Measurements from ENCODE around the gene ARHGAP24. TPM values are rescaled to one million over a fixed set of nuclear protein-coding genes. Genes with fewer than 3 reads are reported as not detected.

ARHGAP24 gene
- total and polyA plus RNA-seq, 2 donors (not counting 1 experiment from before 2014, with no cell fraction given) = 15.9 to 40.5 TPM

DNA sequence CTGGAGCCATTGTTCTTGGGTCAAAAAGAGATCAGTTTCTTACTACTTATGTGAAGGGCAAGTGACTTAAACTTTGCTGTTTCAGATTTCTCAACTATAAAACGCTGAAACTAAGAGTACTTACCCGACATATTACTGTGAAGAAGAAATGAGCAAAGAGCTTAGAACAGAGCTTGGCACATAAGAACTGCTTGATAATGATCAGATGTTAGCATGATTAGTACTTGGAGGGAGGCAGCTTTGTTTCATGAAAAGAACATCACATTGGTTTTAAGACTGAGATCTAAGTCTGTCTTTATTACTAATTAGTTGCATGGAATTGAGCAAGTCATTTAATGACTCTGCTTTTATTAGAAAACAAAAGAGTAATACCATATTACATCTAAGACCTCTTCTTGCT lies 169.1 kb downstream of the ARHGAP24 start:
- no peak for DNase-seq (ENCODE audit: low read depth in 2 of 2)
- H3K4me3 ChIP-seq (replicated peaks in 1 of 4; ENCODE audit: control extremely low read depth in 1 of 4, insufficient read depth in 1 of 4, low read depth in 3 of 4, low read length in 4 of 4) = no peak overlapping the region
- H3K36me3 ChIP-seq (ENCODE audit: control insufficient read depth, insufficient read depth, low read length) = no peaks in the 10 kb centered on the region
- H3K4me1 ChIP-seq (ENCODE audit: control insufficient read depth, extremely low read depth, insufficient read depth, low read length) = no peaks in the 10 kb centered on the region
- no peaks in the 10 kb centered on the region for H3K9me3 ChIP-seq (ENCODE audit: control insufficient read depth, insufficient read depth, low read depth, low read length)
- no peak overlapping the region for H3K27ac ChIP-seq (ENCODE audit: insufficient read depth, low read length)
- TF ChIP-seq, protein P1, sequence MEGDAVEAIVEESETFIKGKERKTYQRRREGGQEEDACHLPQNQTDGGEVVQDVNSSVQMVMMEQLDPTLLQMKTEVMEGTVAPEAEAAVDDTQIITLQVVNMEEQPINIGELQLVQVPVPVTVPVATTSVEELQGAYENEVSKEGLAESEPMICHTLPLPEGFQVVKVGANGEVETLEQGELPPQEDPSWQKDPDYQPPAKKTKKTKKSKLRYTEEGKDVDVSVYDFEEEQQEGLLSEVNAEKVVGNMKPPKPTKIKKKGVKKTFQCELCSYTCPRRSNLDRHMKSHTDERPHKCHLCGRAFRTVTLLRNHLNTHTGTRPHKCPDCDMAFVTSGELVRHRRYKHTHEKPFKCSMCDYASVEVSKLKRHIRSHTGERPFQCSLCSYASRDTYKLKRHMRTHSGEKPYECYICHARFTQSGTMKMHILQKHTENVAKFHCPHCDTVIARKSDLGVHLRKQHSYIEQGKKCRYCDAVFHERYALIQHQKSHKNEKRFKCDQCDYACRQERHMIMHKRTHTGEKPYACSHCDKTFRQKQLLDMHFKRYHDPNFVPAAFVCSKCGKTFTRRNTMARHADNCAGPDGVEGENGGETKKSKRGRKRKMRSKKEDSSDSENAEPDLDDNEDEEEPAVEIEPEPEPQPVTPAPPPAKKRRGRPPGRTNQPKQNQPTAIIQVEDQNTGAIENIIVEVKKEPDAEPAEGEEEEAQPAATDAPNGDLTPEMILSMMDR (conservative IDR thresholded peaks at IDR 0.05 in 1 of 2, IDR thresholded peaks at IDR 0.05 in 1 of 2; ENCODE audit: low read depth in 1 of 2, low read length in 2 of 2) = no peak
- TF ChIP-seq EZH2 (IDR thresholded peaks at IDR 0.05; ENCODE audit: low read length, missing control alignments) = no peak
- no peak overlapping the region for H2AFZ ChIP-seq (ENCODE audit: low read length)
- no peaks in the 10 kb centered on the region for H3K79me2 ChIP-seq (ENCODE audit: control insufficient read depth, insufficient read depth, low read length)
- H3K27me3 ChIP-seq (ENCODE audit: control insufficient read depth, insufficient read depth, low read length) = no peaks in the 10 kb centered on the region
- no peak overlapping the region for H3K4me2 ChIP-seq (ENCODE audit: extremely low read depth, insufficient read depth, low read length)
- H4K20me1 ChIP-seq (ENCODE audit: control insufficient read depth, extremely low read depth, insufficient read depth, low read length) = no peaks in the 10 kb centered on the region
- H3K9ac ChIP-seq (ENCODE audit: insufficient read depth, low read length) = no peak overlapping the region

GRCh38 chr4:85650908-85651307 lies 176.0 kb downstream of the ARHGAP24 start:
- no peaks in the 10 kb centered on the region for H4K20me1 ChIP-seq (ENCODE audit: control insufficient read depth, extremely low read depth, insufficient read depth, low read length)
- H3K27ac ChIP-seq (ENCODE audit: insufficient read depth, low read length) = no peak overlapping the region
- no peaks in the 10 kb centered on the region for H3K9me3 ChIP-seq (ENCODE audit: control insufficient read depth, insufficient read depth, low read depth, low read length)
- H3K4me1 ChIP-seq (ENCODE audit: control insufficient read depth, extremely low read depth, insufficient read depth, low read length) = no peaks in the 10 kb centered on the region
- H3K27me3 ChIP-seq (ENCODE audit: control insufficient read depth, insufficient read depth, low read length) = no peaks in the 10 kb centered on the region
- H2AFZ ChIP-seq (ENCODE audit: low read length) = no peak overlapping the region
- DNase-seq (ENCODE audit: low read depth in 2 of 2) = no peak
- H3K36me3 ChIP-seq (ENCODE audit: control insufficient read depth, insufficient read depth, low read length) = no peaks in the 10 kb centered on the region
- H3K9ac ChIP-seq (ENCODE audit: insufficient read depth, low read length) = no peak overlapping the region
- TF ChIP-seq, protein P1 (conservative IDR thresholded peaks at IDR 0.05 in 1 of 2, IDR thresholded peaks at IDR 0.05 in 1 of 2; ENCODE audit: low read depth in 1 of 2, low read length in 2 of 2) = no peak
- TF ChIP-seq EZH2 (IDR thresholded peaks at IDR 0.05; ENCODE audit: low read length, missing control alignments) = no peak
- no peaks in the 10 kb centered on the region for H3K79me2 ChIP-seq (ENCODE audit: control insufficient read depth, insufficient read depth, low read length)
- no peak overlapping the region for H3K4me2 ChIP-seq (ENCODE audit: extremely low read depth, insufficient read depth, low read length)
- no peak overlapping the region for H3K4me3 ChIP-seq (replicated peaks in 1 of 4; ENCODE audit: control extremely low read depth in 1 of 4, insufficient read depth in 1 of 4, low read depth in 3 of 4, low read length in 4 of 4)

DNA sequence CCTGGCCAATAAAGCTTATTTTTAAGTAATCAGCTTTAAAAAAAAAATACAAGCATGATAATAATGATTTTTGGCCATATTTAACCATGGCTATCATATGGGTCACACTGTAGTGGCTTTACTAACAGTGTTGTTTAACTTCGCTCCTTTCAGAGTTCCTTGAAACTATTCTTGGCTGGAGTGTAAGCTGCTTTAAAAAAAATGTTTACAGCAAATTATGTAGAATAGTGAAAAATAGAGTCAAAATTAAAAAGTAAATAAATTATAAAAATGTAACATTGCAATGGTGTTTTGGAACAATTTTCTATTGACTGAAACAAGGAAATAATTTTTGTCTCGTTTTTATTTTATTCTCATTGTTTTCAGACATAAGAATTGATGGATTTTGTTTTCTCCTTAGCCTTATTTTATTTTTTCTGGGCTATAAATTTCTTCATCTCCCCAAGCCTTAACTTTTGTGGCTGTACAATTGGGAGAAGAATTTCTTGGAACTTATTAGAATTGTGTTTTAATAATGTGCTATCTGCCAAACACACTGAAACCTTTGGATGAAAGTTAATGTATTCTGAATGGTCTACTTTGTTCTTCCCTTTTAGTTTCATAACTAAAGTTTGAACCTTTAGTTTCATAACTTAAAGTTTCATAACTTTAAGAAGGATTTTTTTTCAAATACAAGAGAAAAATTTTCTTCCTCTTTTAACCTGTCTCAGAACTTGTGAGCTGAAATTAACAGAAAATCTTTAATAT lies 182.0 kb downstream of the ARHGAP24 start:
- no peaks in the 10 kb centered on the region for H3K4me1 ChIP-seq (ENCODE audit: control insufficient read depth, extremely low read depth, insufficient read depth, low read length)
- no peak overlapping the region for H3K4me2 ChIP-seq (ENCODE audit: extremely low read depth, insufficient read depth, low read length)
- H3K4me3 ChIP-seq (replicated peaks in 1 of 4; ENCODE audit: control extremely low read depth in 1 of 4, insufficient read depth in 1 of 4, low read depth in 3 of 4, low read length in 4 of 4) = no peak overlapping the region
- TF ChIP-seq EZH2 (IDR thresholded peaks at IDR 0.05; ENCODE audit: low read length, missing control alignments) = no peak
- TF ChIP-seq, protein P1 (conservative IDR thresholded peaks at IDR 0.05 in 1 of 2, IDR thresholded peaks at IDR 0.05 in 1 of 2; ENCODE audit: low read depth in 1 of 2, low read length in 2 of 2) = no peak
- H3K9me3 ChIP-seq (ENCODE audit: control insufficient read depth, insufficient read depth, low read depth, low read length) = no peaks in the 10 kb centered on the region
- no peaks in the 10 kb centered on the region for H3K27me3 ChIP-seq (ENCODE audit: control insufficient read depth, insufficient read depth, low read length)
- H3K9ac ChIP-seq (ENCODE audit: insufficient read depth, low read length) = no peak overlapping the region
- no peaks in the 10 kb centered on the region for H4K20me1 ChIP-seq (ENCODE audit: control insufficient read depth, extremely low read depth, insufficient read depth, low read length)
- H3K36me3 ChIP-seq (ENCODE audit: control insufficient read depth, insufficient read depth, low read length) = no peaks in the 10 kb centered on the region
- no peak overlapping the region for H2AFZ ChIP-seq (ENCODE audit: low read length)
- no peak for DNase-seq (ENCODE audit: low read depth in 2 of 2)
- H3K27ac ChIP-seq (ENCODE audit: insufficient read depth, low read length) = no peak overlapping the region
- H3K79me2 ChIP-seq (ENCODE audit: control insufficient read depth, insufficient read depth, low read length) = no peaks in the 10 kb centered on the region
